Endothelial cell of umbilical vein (primary cell): ENCODE results near the gene AKAP6.

ENCODE experiments used
- CTCF ChIP-seq, 2 donors: IDR thresholded peaks; 1 replicate in 1 of 2; 2 replicates in 1 of 2; pipeline ENCODE4 v1.5.1; 2011; ENCODE audit warnings: low read length in 2 of 2, mild to moderate bottlenecking in 2 of 2, moderate library complexity in 2 of 2, control low read depth in 1 of 2, inconsistent platforms in 1 of 2, low read depth in 1 of 2; ENCODE audit not compliant: insufficient read depth in 1 of 2; ENCODE audit errors: extremely low read depth in 1 of 2
- EZH2 ChIP-seq: IDR thresholded peaks from 2 replicates; pipeline ENCODE4 v1.6.1; 2012; ENCODE audit warnings: borderline replicate concordance, low read depth, mild to moderate bottlenecking, moderate library complexity, low read length, inconsistent platforms; ENCODE audit not compliant: severe bottlenecking
- GATA2 ChIP-seq: IDR thresholded peaks from 2 replicates; pipeline ENCODE4 v1.7.0; 2011; ENCODE audit warnings: low read depth, mild to moderate bottlenecking, moderate library complexity, mixed read lengths, low read length; ENCODE audit not compliant: insufficient read length, insufficient read depth
- MYC ChIP-seq: IDR thresholded peaks from one replicate; pipeline ENCODE4 v1.6.1; 2011; ENCODE audit warnings: mild to moderate bottlenecking, low read depth, low read length
- POLR2A ChIP-seq: IDR thresholded peaks from 2 replicates; pipeline ENCODE4 v1.6.1; 2012; ENCODE audit warnings: low read depth, mild to moderate bottlenecking, control low read depth, low read length
- TF ChIP-seq, protein P1 (sequence below): IDR thresholded peaks from 2 replicates; pipeline ENCODE4 v1.6.1; 2011; ENCODE audit not compliant: insufficient read depth, insufficient read length

DNA sequence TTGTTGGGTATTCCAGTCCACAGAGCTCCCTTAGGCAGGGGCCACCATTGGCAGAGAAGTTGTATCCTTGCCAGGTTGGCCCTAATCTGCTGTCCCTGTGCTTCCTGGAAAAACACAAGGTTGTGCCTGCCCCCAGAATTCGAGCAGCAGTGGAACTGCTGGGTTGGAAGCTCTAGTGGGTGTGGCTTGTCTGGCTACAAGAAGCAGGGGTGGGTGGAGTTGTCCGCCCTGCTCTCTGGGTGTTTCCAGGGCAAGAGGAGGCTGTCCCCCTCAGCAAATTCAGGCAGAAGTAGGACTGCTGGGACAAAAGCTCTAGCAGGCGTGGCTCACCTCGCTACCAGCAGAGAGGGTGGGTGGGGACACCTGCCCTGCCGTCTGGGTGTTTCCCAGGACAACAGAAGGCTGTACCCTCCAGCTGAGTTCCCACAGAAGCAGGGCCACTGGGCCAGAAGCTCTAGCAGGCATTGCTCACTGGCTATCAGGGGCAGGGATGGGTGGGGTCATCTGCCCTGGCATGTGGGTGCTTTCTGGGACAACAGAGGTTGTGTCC is 536.8 kb downstream of the AKAP6 start:
- TF ChIP-seq CTCF (IDR thresholded peaks at IDR 0.05; ENCODE audit: extremely low read depth in 1 of 2, insufficient read depth in 1 of 2, low read depth in 1 of 2, low read length in 2 of 2) (no peak), POLR2A (no peak), EZH2 (no peak), GATA2 (no peak), MYC (no peak)
- TF ChIP-seq, protein P1, sequence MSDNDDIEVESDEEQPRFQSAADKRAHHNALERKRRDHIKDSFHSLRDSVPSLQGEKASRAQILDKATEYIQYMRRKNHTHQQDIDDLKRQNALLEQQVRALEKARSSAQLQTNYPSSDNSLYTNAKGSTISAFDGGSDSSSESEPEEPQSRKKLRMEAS = no peak
